T1000 (cell line): ENCODE results near the gene TRIM2.
"Not testable (repeated sequence)": the region's sequence is repeated elsewhere in the genome, so short reads cannot be mapped to it uniquely, and the experiment has no call there.

Experiments
- DNase-seq: peaks from one replicate; lab custom pipeline; 2025; ENCODE audit warnings: mixed read lengths; lab: John Stamatoyannopoulos, UW

TRIM2 gene

GRCh38 chr4:153204247-153204671 lies at the start of gene TRIM2:
Gene TRIM2 (plus strand): TSS chr4:153204443. CDS start chr4:153204531, 88 bp downstream.
- DNase-seq: peak; percentile 36

- DNase-seq: no peak
These were observed 48.6 kb upstream of the TRIM2 start for GRCh38 chr4:153155686-153156085.

- DNase-seq: no peak
These were observed 48.0 kb upstream of the TRIM2 start for GRCh38 chr4:153156263-153156662.

GRCh38 chr4:153156721-153157120 lies 47.5 kb upstream of the TRIM2 start:
- no peak for DNase-seq

GRCh38 chr4:153159016-153159415 lies 45.2 kb upstream of the TRIM2 start:
- no peak for DNase-seq

GRCh38 chr4:153159728-153160221 lies 44.5 kb upstream of the TRIM2 start:
- DNase-seq: no peak

GRCh38 chr4:153160821-153161220 lies 43.4 kb upstream of the TRIM2 start:
- no peak for DNase-seq

- no peak for DNase-seq
These were observed 42.8 kb upstream of the TRIM2 start for GRCh38 chr4:153161226-153161963.

- DNase-seq: not testable (repeated sequence)
These were observed 39.0 kb upstream of the TRIM2 start for GRCh38 chr4:153165236-153165635.

GRCh38 chr4:153166716-153167501 lies 37.3 kb upstream of the TRIM2 start:
- no peak for DNase-seq

GRCh38 chr4:153169776-153170175 lies 34.5 kb upstream of the TRIM2 start:
- DNase-seq: no peak

- DNase-seq: no peak
These were observed 33.8 kb upstream of the TRIM2 start for GRCh38 chr4:153170407-153170806.

GRCh38 chr4:153174821-153175567 lies 29.2 kb upstream of the TRIM2 start:
- DNase-seq: no peak

- DNase-seq: no peak
These were observed 27.3 kb upstream of the TRIM2 start for GRCh38 chr4:153176938-153177337.

GRCh38 chr4:153177841-153178240 lies 26.4 kb upstream of the TRIM2 start:
- no peak for DNase-seq

- DNase-seq: no peak
These were observed 25.1 kb upstream of the TRIM2 start for GRCh38 chr4:153179100-153179499.

GRCh38 chr4:153181293-153181692 lies 22.9 kb upstream of the TRIM2 start:
- peak; percentile 3 for DNase-seq

GRCh38 chr4:153181700-153182099 lies 22.5 kb upstream of the TRIM2 start:
- peak; percentile 30 for DNase-seq

GRCh38 chr4:153183146-153183545 lies 21.1 kb upstream of the TRIM2 start:
- no peak for DNase-seq

GRCh38 chr4:153185331-153185852 lies 18.9 kb upstream of the TRIM2 start:
- no peak for DNase-seq

- DNase-seq: no peak
These were observed 18.1 kb upstream of the TRIM2 start for GRCh38 chr4:153186046-153186728.
